Liver (tissue), 9 donors: ENCODE data around the gene CCDC92. TPM values are rescaled to one million over a fixed set of nuclear protein-coding genes. Genes with fewer than 3 reads are reported as not detected.

Experiments
- DNase-seq: peaks from one replicate; pipeline ENCODE4 v3.0.0-alpha.2; 2017; ENCODE audit warnings: low spot score
- H3K27ac ChIP-seq, 2 donors: one replicate each; pipeline ENCODE4 v1.7.0; 2013; ENCODE audit warnings: inconsistent platforms in 2 of 2, low read length in 2 of 2, control low read depth in 1 of 2, low read depth in 1 of 2, mild to moderate bottlenecking in 1 of 2
- H3K27me3 ChIP-seq, 4 donors: one replicate each; pipeline versions ENCODE4 v1.6.1 to v1.7.0; 2013; ENCODE audit warnings: low read length in 3 of 4, inconsistent platforms in 1 of 4, mild to moderate bottlenecking in 1 of 4, moderate library complexity in 1 of 4; ENCODE audit not compliant: control insufficient read depth in 4 of 4, insufficient read depth in 4 of 4
- H3K36me3 ChIP-seq, 4 donors: one replicate each; pipeline versions ENCODE4 v1.6.1 to v1.7.0; 2013; ENCODE audit warnings: low read length in 3 of 4, mild to moderate bottlenecking in 3 of 4, low read depth in 1 of 4, moderate library complexity in 1 of 4; ENCODE audit not compliant: control insufficient read depth in 4 of 4, insufficient read depth in 3 of 4
- H3K4me1 ChIP-seq, 4 donors: one replicate each; pipeline versions ENCODE4 v1.6.1 to v1.7.0; 2013; ENCODE audit warnings: low read length in 3 of 4, mild to moderate bottlenecking in 3 of 4, moderate library complexity in 1 of 4; ENCODE audit not compliant: control insufficient read depth in 4 of 4, insufficient read depth in 4 of 4
- H3K4me3 ChIP-seq, 3 donors: one replicate each; pipeline versions ENCODE4 v1.6.1 to v1.7.0; 2013; ENCODE audit warnings: low read length in 3 of 3, control low read depth in 1 of 3, low read depth in 1 of 3, mild to moderate bottlenecking in 1 of 3
- H3K9ac ChIP-seq, 2 donors: one replicate each; pipeline ENCODE4 v1.7.0; 2013; ENCODE audit warnings: low read length in 2 of 2, mild to moderate bottlenecking in 2 of 2, moderate library complexity in 2 of 2, control low read depth in 1 of 2, low read depth in 1 of 2
- H3K9me3 ChIP-seq, 4 donors: one replicate each; pipeline versions ENCODE4 v1.6.1 to v1.7.0; 2013; ENCODE audit warnings: low read length in 3 of 4; ENCODE audit not compliant: control insufficient read depth in 4 of 4
- EGR1 ChIP-seq, 2 donors: IDR thresholded peaks; 2 replicates each; pipeline ENCODE4 v1.6.1; 2016 to 2018; ENCODE audit warnings: antibody characterized with exemption in 2 of 2, low read depth in 2 of 2
- FOXA1 ChIP-seq: IDR thresholded peaks from 2 replicates; pipeline ENCODE4 v1.6.1; 2016; ENCODE audit warnings: antibody characterized with exemption
- FOXA2 ChIP-seq: IDR thresholded peaks from 2 replicates; pipeline ENCODE4 v1.6.1; 2016; ENCODE audit warnings: antibody characterized with exemption
- GABPA ChIP-seq, 2 donors: IDR thresholded peaks in 1 of 2; conservative IDR thresholded peaks in 1 of 2; 2 replicates each; pipeline ENCODE4 v1.6.1; 2016; ENCODE audit warnings: antibody characterized with exemption in 2 of 2, mild to moderate bottlenecking in 1 of 2, moderate library complexity in 1 of 2
- HNF4A ChIP-seq, 2 donors: conservative IDR thresholded peaks; 2 replicates each; pipeline ENCODE4 v1.6.1; 2016; ENCODE audit warnings: antibody characterized with exemption in 2 of 2, mild to moderate bottlenecking in 2 of 2
- HNF4G ChIP-seq: IDR thresholded peaks from 2 replicates; pipeline ENCODE4 v1.6.1; 2016; ENCODE audit warnings: antibody characterized with exemption
- JUND ChIP-seq, 2 donors: IDR thresholded peaks; 2 replicates each; pipeline ENCODE4 v1.6.1; 2016; ENCODE audit warnings: antibody characterized with exemption in 2 of 2
- NR2F2 ChIP-seq: IDR thresholded peaks from 2 replicates; pipeline ENCODE4 v1.6.1; 2016; ENCODE audit warnings: antibody characterized with exemption
- RAD21 ChIP-seq, 2 donors: IDR thresholded peaks; 2 replicates each; pipeline ENCODE4 v1.6.1; 2016; ENCODE audit warnings: antibody characterized with exemption in 2 of 2, mild to moderate bottlenecking in 2 of 2
- RXRA ChIP-seq, 2 donors: IDR thresholded peaks; 2 replicates each; pipeline ENCODE4 v1.6.1; 2017 to 2018; ENCODE audit warnings: antibody characterized with exemption in 2 of 2, mild to moderate bottlenecking in 1 of 2
- SP1 ChIP-seq: IDR thresholded peaks from 2 replicates; pipeline ENCODE4 v1.6.1; 2018; ENCODE audit warnings: antibody characterized with exemption, mild to moderate bottlenecking
- TAF1 ChIP-seq: conservative IDR thresholded peaks from 2 replicates; pipeline ENCODE4 v1.6.1; 2016; ENCODE audit warnings: antibody characterized with exemption, mild to moderate bottlenecking
- YY1 ChIP-seq: IDR thresholded peaks from 2 replicates; pipeline ENCODE4 v1.6.1; 2016; ENCODE audit warnings: antibody characterized with exemption, mild to moderate bottlenecking
- WGBS: extraction: QIAGEN DNeasy Blood & Tissue Kit; methylation state at CpG from one replicate; pipeline ENCODE4 v1.1.7; 2013; 5-methylcytosine and 5-hydroxymethylcytosine counted together
- polyA plus RNA-seq, 2 donors: library from polyadenylated mRNA; stranded (reverse) in 1 of 2; unstranded in 1 of 2; fragments of 200-250 nt in 1 of 2; fragments of >200 nt in 1 of 2; fragmentation: Nextera tagmentation in 1 of 2; extraction: Ambion mirVana in 1 of 2; gene quantifications; one replicate each; pipeline versions ENCODE4 v1.2.1 to v1.2.3, GENCODE V29; 2013 to 2015
- total RNA-seq, 2 donors: library from RNA; depleted of rRNA; stranded (reverse); fragments of >200 nt; gene quantifications; one replicate each; pipeline ENCODE4 v1.2.3, GENCODE V29; 2014
- TF ChIP-seq, protein P1 (sequence below): IDR thresholded peaks from 2 replicates; pipeline ENCODE4 v1.6.1; 2016; ENCODE audit warnings: antibody characterized with exemption
- TF ChIP-seq, protein P2 (sequence below): fragments of 150-350 bp; IDR thresholded peaks from 2 replicates; pipeline ENCODE4 v1.5.1; 2017; ENCODE audit warnings: improper control_type of control experiment, low read depth, low read length; ENCODE audit not compliant: missing input control
- TF ChIP-seq, protein P3 (sequence below): IDR thresholded peaks from 2 replicates; pipeline ENCODE4 v1.6.1; 2016; ENCODE audit warnings: antibody characterized with exemption, mild to moderate bottlenecking
- TF ChIP-seq, protein P4 (sequence below): IDR thresholded peaks from 2 replicates; pipeline ENCODE4 v1.6.1; 2016; ENCODE audit warnings: antibody characterized with exemption
- TF ChIP-seq, protein P5 (sequence below): IDR thresholded peaks from 2 replicates; pipeline ENCODE4 v1.6.1; 2016; ENCODE audit warnings: antibody characterized with exemption
- donor health status: healthy.
- donor health status: healthy.
- donor health status: healthy.
- donor health status: healthy.
- donor health status: healthy.

Gene CCDC92
- total and polyA plus RNA-seq, 4 donors: 2.1 to 14.6 (median 9.3) TPM

DNA sequence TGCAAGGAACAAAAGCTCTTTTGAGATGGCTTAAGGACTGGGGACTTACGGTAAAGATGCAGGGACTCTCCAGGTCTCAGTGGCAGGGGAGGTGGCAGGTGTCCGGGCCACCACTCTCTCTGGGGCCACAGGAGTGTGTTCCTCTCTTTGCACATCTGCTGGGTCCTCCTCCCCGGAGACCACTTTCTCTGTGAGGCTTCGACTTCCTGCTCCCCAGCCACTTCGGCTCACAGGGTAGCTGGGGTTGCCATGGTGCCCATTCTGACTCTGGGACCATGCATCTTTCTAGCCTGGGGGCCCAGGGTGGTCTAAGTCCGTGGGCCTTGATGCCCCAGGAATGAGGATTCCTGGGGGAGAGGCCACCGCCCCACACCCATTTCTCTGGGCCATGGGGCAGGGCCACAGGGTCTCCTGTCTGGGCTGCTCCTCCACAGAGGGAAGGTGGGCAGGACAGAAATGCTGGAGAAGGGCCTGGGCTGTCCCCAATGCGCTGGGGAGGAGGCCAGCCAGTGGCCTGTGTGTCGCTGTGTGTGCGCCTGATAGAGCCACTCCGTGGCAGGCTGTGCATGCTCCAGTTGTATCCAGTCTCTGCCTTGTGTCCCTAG lies 38.5 kb downstream of the CCDC92 start:
- H3K27ac ChIP-seq: no peak overlapping the region
- no peak for TF ChIP-seq RXRA (IDR thresholded peaks at IDR 0.05)
- no peak for TF ChIP-seq TAF1
- no peak for TF ChIP-seq EGR1 (IDR thresholded peaks at IDR 0.05; ENCODE audit: low read depth in 2 of 2)
- TF ChIP-seq, protein P1, sequence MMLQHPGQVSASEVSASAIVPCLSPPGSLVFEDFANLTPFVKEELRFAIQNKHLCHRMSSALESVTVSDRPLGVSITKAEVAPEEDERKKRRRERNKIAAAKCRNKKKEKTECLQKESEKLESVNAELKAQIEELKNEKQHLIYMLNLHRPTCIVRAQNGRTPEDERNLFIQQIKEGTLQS: no peak
- TF ChIP-seq, protein P2, sequence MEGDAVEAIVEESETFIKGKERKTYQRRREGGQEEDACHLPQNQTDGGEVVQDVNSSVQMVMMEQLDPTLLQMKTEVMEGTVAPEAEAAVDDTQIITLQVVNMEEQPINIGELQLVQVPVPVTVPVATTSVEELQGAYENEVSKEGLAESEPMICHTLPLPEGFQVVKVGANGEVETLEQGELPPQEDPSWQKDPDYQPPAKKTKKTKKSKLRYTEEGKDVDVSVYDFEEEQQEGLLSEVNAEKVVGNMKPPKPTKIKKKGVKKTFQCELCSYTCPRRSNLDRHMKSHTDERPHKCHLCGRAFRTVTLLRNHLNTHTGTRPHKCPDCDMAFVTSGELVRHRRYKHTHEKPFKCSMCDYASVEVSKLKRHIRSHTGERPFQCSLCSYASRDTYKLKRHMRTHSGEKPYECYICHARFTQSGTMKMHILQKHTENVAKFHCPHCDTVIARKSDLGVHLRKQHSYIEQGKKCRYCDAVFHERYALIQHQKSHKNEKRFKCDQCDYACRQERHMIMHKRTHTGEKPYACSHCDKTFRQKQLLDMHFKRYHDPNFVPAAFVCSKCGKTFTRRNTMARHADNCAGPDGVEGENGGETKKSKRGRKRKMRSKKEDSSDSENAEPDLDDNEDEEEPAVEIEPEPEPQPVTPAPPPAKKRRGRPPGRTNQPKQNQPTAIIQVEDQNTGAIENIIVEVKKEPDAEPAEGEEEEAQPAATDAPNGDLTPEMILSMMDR: no peak
- no peak for TF ChIP-seq FOXA2
- TF ChIP-seq, protein P3, sequence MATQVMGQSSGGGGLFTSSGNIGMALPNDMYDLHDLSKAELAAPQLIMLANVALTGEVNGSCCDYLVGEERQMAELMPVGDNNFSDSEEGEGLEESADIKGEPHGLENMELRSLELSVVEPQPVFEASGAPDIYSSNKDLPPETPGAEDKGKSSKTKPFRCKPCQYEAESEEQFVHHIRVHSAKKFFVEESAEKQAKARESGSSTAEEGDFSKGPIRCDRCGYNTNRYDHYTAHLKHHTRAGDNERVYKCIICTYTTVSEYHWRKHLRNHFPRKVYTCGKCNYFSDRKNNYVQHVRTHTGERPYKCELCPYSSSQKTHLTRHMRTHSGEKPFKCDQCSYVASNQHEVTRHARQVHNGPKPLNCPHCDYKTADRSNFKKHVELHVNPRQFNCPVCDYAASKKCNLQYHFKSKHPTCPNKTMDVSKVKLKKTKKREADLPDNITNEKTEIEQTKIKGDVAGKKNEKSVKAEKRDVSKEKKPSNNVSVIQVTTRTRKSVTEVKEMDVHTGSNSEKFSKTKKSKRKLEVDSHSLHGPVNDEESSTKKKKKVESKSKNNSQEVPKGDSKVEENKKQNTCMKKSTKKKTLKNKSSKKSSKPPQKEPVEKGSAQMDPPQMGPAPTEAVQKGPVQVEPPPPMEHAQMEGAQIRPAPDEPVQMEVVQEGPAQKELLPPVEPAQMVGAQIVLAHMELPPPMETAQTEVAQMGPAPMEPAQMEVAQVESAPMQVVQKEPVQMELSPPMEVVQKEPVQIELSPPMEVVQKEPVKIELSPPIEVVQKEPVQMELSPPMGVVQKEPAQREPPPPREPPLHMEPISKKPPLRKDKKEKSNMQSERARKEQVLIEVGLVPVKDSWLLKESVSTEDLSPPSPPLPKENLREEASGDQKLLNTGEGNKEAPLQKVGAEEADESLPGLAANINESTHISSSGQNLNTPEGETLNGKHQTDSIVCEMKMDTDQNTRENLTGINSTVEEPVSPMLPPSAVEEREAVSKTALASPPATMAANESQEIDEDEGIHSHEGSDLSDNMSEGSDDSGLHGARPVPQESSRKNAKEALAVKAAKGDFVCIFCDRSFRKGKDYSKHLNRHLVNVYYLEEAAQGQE: no peak
- no peak for TF ChIP-seq GABPA (IDR thresholded peaks at IDR 0.05 in 1 of 2, conservative IDR thresholded peaks at IDR 0.05 in 1 of 2)
- TF ChIP-seq FOXA1: no peak
- no peak for TF ChIP-seq HNF4A (conservative IDR thresholded peaks at IDR 0.05)
- TF ChIP-seq SP1: no peak
- no peak for TF ChIP-seq JUND (IDR thresholded peaks at IDR 0.05)
- peaks cover 0 to 12% (median 1%) of the 10 kb centered on the region in 4 donors for H3K36me3 ChIP-seq
- no peaks in the 10 kb centered on the region for H3K27me3 ChIP-seq
- peaks cover 0 to 1% (median 0%) of the 10 kb centered on the region in 4 donors for H3K4me1 ChIP-seq
- DNase-seq: no peak
- no peak overlapping the region for H3K9ac ChIP-seq
- WGBS: 87% methylated on average over 11 of the region's 11 CpGs
- H3K4me3 ChIP-seq: no peak overlapping the region
- H3K9me3 ChIP-seq: no peaks in the 10 kb centered on the region

DNA sequence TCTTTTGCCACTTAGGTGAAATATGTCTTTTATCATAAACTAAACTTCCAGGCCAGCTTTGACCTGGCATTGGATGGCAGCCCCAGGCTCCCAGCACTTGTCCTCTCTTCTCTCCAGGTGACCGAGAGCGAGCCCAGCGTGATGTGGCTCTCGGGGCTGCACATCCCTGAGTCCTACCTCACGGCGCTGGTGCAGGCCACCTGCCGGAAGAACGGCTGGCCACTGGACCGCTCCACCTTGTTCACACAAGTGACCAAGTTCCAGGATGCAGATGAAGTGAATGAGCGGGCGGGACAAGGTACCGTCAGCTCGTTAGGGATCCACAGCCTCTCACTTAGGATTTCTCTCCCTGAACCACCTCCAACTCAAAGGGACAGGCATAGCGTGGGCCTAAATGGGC lies 39.4 kb downstream of the CCDC92 start:
- Histone ChIP-seq H3K9me3 (no peaks in the 10 kb centered on the region), H3K4me3 (no peak overlapping the region), H3K4me1 (no peaks in the 10 kb centered on the region), H3K27ac (no peak overlapping the region), H3K9ac (no peak overlapping the region), H3K36me3 (peaks cover 0 to 12% (median 1%) of the 10 kb centered on the region in 4 donors), H3K27me3 (no peaks in the 10 kb centered on the region)
- no peak for DNase-seq
- 94% methylated on average over 14 of the region's 14 CpGs for WGBS
- no peak for TF ChIP-seq TAF1
- TF ChIP-seq YY1: no peak
- TF ChIP-seq NR2F2: no peak
- TF ChIP-seq, protein P3: no peak
- TF ChIP-seq FOXA2: no peak
- TF ChIP-seq, protein P4, sequence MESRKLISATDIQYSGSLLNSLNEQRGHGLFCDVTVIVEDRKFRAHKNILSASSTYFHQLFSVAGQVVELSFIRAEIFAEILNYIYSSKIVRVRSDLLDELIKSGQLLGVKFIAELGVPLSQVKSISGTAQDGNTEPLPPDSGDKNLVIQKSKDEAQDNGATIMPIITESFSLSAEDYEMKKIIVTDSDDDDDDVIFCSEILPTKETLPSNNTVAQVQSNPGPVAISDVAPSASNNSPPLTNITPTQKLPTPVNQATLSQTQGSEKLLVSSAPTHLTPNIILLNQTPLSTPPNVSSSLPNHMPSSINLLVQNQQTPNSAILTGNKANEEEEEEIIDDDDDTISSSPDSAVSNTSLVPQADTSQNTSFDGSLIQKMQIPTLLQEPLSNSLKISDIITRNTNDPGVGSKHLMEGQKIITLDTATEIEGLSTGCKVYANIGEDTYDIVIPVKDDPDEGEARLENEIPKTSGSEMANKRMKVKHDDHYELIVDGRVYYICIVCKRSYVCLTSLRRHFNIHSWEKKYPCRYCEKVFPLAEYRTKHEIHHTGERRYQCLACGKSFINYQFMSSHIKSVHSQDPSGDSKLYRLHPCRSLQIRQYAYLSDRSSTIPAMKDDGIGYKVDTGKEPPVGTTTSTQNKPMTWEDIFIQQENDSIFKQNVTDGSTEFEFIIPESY: no peak
- TF ChIP-seq, protein P5, sequence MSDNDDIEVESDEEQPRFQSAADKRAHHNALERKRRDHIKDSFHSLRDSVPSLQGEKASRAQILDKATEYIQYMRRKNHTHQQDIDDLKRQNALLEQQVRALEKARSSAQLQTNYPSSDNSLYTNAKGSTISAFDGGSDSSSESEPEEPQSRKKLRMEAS: no peak
- TF ChIP-seq JUND (IDR thresholded peaks at IDR 0.05): no peak
- TF ChIP-seq EGR1 (IDR thresholded peaks at IDR 0.05; ENCODE audit: low read depth in 2 of 2): no peak
- no peak for TF ChIP-seq HNF4A (conservative IDR thresholded peaks at IDR 0.05)
- no peak for TF ChIP-seq RAD21 (IDR thresholded peaks at IDR 0.05)
- TF ChIP-seq, protein P2: no peak
- TF ChIP-seq HNF4G: no peak
- no peak for TF ChIP-seq SP1
